ENCODE measurements around the gene CNOT2.
"Not testable (repeated sequence)": the region's sequence is repeated elsewhere in the genome, so short reads cannot be mapped to it uniquely, and the experiment has no call there.

The CNOT2 gene

GRCh38 chr12:70367258-70368141 is 124.3 kb downstream of the CNOT2 start:
- DNase-seq = no peak

- no peak for DNase-seq
Measured at GRCh38 chr12:70372881-70373280, 129.6 kb downstream of the CNOT2 start.

DNA sequence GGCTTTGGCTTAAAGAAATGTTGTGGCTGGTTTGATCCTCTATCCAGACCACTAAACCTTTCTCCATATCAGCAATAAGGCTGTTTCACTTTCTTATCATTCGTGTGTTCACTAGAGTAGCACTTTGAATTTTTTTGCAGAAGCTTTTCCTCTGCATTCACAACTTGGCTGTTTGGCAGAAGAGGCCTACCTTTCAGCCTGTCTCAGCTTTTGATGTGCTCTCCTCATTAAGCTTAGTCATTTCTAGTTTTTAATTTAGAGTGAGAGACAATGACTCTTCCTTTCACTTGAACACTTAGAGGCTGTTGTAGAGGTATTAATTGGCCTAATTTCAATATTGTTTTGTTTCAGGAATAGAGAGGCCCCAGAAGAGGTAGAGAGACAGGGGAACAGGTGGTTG is 136.6 kb downstream of the CNOT2 start:
- no peak for DNase-seq

DNA sequence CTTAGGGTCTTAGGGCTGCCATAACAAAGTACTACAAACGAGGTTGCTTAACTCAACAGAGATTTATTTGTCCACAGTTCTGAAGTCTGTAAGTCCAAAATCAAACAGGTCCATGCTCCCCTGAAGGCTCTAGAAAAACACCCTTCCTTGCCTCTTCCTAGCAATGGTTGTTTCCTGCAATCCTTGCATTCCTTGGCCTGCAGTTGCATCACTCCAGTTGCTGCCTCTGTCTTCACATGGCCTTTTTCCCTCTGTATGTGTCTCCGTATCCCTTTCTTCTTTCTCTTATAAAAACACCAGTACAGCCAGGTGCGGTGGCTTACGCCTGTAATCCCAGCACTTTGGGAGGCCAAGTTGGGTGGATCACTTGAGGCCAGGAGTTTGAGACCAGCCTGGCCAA is 140.3 kb downstream of the CNOT2 start:
- DNase-seq = no peak

DNA sequence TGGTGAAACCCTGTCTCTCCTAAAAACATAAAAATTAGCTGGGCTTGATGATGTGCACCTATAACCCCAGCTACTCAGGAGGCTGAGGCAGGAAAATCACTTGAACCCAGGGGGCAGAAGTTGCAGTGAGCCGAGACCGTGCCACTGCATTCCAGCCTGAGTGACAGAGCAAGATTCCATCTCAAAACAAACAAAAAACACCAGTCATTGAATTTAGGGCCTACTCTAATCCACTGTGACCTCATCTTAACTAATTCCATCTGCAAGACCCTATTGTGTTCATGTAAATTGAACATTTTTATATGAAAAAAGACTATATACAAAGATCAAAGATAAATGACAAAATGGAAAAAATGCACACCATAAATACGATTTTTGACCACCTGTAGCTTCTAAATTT is 140.7 kb downstream of the CNOT2 start:
- DNase-seq = no peak

DNA sequence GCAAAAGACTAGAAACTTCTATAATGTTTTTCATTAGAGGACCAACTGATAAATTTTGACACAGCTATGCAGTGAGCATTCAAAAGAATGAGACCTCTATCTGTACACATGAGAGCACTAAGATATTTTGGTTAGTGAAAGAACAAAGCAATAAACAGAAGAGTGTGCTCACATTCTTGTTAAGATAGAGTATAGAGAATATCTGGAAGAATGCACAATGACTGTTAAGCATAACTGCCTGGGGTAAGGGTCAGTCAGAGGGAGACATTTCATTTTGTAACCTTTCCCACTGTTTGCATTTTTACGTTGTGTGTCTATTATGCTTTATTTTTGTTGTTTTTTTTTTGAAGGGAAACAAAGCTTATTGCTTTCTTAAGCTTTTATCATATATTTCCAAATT is 143.5 kb downstream of the CNOT2 start:
- DNase-seq = no peak

GRCh38 chr12:70389678-70390077 is 146.4 kb downstream of the CNOT2 start:
- no peak for DNase-seq

GRCh38 chr12:70392631-70393030 is 149.4 kb downstream of the CNOT2 start:
- not testable (repeated sequence) for DNase-seq

DNA sequence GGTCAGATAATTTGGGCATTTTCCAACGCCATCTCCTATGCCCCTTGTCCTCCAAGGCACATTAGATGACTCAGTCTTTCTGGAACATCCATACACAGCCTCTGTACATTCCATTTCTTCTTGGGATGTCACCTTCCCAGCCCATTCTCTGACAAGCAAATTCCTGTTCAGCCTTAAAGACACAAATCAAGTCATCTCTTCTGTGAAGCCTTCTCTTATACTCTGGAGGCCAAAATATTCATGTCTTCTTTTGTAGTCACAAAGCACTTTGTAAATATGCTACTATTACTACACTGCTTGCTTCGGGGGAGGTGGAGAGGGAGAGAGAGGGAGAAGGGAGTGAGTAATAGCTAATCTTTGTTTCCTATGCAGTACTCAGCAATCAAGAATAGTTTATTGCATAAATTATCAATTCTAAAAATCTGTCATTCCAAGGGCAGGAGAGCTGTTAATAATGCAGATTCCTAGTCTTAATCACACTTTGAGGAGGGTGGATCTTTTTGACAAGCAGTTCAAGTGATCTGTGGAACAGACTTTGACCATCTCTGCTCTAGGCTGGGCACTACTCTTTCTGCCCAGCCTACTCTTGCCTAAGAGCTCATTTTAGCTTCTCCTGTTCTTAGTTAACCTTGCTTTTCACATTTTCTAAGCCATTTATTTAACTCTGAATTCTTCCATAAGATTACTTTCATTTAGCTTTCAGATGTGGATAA is 150.7 kb downstream of the CNOT2 start:
- no peak for DNase-seq

DNA sequence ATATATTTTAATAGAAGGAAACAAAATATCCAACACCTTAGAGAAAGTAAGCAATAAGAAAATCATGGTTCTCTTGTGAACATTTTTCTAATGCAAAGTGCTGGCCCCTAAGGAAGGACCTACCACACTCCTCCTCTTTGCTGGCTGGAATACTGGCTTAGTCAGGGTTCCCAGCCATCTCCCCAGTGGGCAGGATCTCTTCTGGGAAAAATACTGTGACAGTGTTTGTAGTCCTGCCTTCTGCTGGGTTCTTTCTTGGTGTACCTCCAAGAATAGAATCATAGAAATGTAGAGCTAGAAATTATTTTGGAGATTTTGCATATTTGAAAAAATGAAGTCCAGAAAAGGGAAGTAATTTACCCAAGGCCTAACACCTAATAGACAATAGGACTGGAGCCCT is 154.8 kb downstream of the CNOT2 start:
- no peak for DNase-seq

GRCh38 chr12:70398862-70399261 is 155.6 kb downstream of the CNOT2 start:
- no peak for DNase-seq

GRCh38 chr12:70399311-70399710 is 156.1 kb downstream of the CNOT2 start:
- no peak for DNase-seq

DNA sequence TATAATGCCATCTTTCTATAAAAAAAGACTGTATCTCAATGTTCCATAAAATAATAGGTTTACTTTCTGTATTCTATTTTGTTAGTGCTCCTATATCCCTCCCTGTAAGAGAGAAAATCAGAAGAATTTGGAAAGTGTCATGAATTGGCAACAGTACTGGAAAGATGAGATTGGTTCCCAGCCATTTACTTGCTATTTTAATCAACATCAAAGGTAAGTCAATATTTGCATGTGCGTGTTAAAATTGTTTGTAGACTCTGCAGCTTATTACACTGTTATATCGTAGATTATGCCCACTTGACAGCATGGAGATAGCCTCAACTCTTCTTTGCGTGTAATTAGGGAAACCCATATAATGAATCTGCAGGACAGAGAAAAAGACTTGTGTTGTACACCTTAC is 156.9 kb downstream of the CNOT2 start:
- no peak for DNase-seq

DNA sequence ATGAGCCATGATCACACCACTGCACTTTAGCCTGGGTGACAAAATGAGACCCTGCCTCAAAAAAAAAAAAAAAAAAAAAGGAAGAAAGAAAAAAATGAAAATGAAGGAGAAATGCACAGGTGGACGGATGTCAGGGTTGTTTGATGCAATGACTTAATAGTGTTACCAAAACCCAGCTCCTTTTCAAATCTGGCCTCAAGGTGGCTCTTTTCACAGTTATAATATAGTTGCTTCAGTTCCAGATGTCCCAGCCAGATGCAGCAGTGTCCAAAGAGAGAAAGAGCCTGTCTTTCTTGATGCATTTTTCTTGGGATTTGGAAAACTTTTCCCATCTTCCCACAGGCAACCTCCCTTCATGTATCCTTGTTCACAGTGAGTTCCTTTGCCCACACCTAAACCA is 159.4 kb downstream of the CNOT2 start:
- peak; percentile 5 for DNase-seq

DNA sequence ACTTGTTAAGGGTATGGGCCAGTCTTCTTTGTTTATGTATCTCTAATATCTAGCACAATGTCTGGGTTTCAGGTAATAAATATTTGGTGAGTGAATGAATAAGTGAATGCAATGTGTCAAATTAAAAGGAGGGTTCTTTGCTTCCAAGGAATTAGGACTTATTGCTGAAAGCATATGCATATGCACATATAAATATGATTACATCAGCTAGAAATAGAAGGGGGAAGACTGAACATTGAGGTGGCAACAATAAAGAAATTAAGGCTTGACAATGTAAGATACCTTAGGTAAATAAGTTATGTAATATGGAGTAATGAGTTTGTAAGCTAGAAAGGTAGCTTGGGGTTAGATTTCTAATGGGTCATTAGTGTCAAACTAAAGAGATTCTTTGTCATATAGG is 160.6 kb downstream of the CNOT2 start:
- no peak for DNase-seq
